H1 (cell line): ENCODE data around the gene MEA1. TPM values are rescaled to one million over a fixed set of nuclear protein-coding genes. Genes with fewer than 3 reads are reported as not detected.

Source experiments
- BACH1 ChIP-seq: IDR thresholded peaks from 2 replicates; pipeline ENCODE4 v1.6.1; 2012; ENCODE audit warnings: low read length, improper control_type of control experiment
- TCF12 ChIP-seq: IDR thresholded peaks from 2 replicates; pipeline ENCODE4 v1.6.1; 2011; ENCODE audit warnings: low read depth, mild to moderate bottlenecking, low read length
- polyA plus RNA-seq, 7 experiments: library from polyadenylated mRNA; depleted of rRNA in 3 of 7; stranded (reverse) in 5 of 7; unstranded in 2 of 7; fragments of >200 nt in 5 of 7; fragments of 200-250 nt in 2 of 7; gene quantifications; 1 replicate in 5 of 7; 2 replicates in 1 of 7; 4 replicates in 1 of 7; pipeline versions ENCODE4 v1.2.1 to v1.2.3, GENCODE V29; 2011 to 2013; ENCODE audit warnings: missing spikeins in 2 of 7, mixed read lengths in 2 of 7
- total RNA-seq: library from RNA; stranded (reverse); fragmentation: NEBNext Ultra II Directional; extraction: Animal tissue kit (Norgen Biotek cat#: 25700); gene quantifications from 2 replicates; pipeline ENCODE4 v1.2.1, GENCODE V29; 2021
- TF ChIP-seq, protein P1 (sequence below), 3 experiments: IDR thresholded peaks; 1 replicate in 2 of 3; 2 replicates in 1 of 3; pipeline versions ENCODE4 v1.5.1 to v1.6.1; 2011; ENCODE audit warnings: low read length in 3 of 3, mild to moderate bottlenecking in 3 of 3, inconsistent platforms in 2 of 3, low read depth in 1 of 3, moderate library complexity in 1 of 3; ENCODE audit not compliant: insufficient read depth in 1 of 3; ENCODE audit errors: control extremely low read depth in 1 of 3

MEA1 gene
- total and polyA plus RNA-seq, 2 of the 8 experiments (the other 6 are each of a cell fraction or from before 2014, with no cell fraction given): 94.2 to 96.4 TPM

DNA sequence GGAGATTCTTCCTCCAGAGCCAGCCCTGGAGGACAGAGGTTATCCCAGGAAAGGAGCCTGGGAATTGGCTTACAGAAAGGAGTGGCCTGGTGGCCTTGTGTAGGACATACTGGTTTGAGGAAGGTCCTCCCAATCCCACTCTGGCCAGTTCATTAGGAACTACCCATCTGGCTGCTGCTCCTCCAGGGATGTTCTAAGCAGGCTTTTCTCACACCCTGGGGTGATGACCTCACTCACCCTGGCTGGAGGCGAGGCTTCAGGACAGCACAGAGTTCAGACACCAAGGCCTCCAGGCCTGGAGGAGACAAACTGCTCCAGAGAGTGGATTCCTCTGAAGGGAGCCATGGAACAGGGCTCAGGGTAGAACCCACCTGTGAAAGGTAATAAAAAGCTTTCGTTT is 44.3 kb downstream of the MEA1 start (continued):
- TF ChIP-seq, protein P1, sequence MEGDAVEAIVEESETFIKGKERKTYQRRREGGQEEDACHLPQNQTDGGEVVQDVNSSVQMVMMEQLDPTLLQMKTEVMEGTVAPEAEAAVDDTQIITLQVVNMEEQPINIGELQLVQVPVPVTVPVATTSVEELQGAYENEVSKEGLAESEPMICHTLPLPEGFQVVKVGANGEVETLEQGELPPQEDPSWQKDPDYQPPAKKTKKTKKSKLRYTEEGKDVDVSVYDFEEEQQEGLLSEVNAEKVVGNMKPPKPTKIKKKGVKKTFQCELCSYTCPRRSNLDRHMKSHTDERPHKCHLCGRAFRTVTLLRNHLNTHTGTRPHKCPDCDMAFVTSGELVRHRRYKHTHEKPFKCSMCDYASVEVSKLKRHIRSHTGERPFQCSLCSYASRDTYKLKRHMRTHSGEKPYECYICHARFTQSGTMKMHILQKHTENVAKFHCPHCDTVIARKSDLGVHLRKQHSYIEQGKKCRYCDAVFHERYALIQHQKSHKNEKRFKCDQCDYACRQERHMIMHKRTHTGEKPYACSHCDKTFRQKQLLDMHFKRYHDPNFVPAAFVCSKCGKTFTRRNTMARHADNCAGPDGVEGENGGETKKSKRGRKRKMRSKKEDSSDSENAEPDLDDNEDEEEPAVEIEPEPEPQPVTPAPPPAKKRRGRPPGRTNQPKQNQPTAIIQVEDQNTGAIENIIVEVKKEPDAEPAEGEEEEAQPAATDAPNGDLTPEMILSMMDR (IDR thresholded peaks at IDR 0.05; ENCODE audit: control extremely low read depth in 1 of 3, insufficient read depth in 1 of 3, low read depth in 1 of 3, low read length in 3 of 3): no peak
- no peak for TF ChIP-seq TCF12
- no peak for TF ChIP-seq BACH1
